Liver (tissue), 9 donors: ENCODE measurements around the gene PEX1. TPM values are rescaled to one million over a fixed set of nuclear protein-coding genes. Genes with fewer than 3 reads are reported as not detected.
A peak's percentile ranks its signal among the peaks of the same experiment; 100 is the strongest.
"Not testable (repeated sequence)": the region's sequence is repeated elsewhere in the genome, so short reads cannot be mapped to it uniquely, and the experiment has no call there.

Experiments
- DNase-seq: peaks from one replicate; pipeline ENCODE4 v3.0.0-alpha.2; 2017; ENCODE audit warnings: low spot score
- H3K27ac ChIP-seq, 2 donors: one replicate each; pipeline ENCODE4 v1.7.0; 2013; ENCODE audit warnings: inconsistent platforms in 2 of 2, low read length in 2 of 2, control low read depth in 1 of 2, low read depth in 1 of 2, mild to moderate bottlenecking in 1 of 2
- H3K27me3 ChIP-seq, 4 donors: one replicate each; pipeline versions ENCODE4 v1.6.1 to v1.7.0; 2013; ENCODE audit warnings: low read length in 3 of 4, inconsistent platforms in 1 of 4, mild to moderate bottlenecking in 1 of 4, moderate library complexity in 1 of 4; ENCODE audit not compliant: control insufficient read depth in 4 of 4, insufficient read depth in 4 of 4
- H3K36me3 ChIP-seq, 4 donors: one replicate each; pipeline versions ENCODE4 v1.6.1 to v1.7.0; 2013; ENCODE audit warnings: low read length in 3 of 4, mild to moderate bottlenecking in 3 of 4, low read depth in 1 of 4, moderate library complexity in 1 of 4; ENCODE audit not compliant: control insufficient read depth in 4 of 4, insufficient read depth in 3 of 4
- H3K4me1 ChIP-seq, 4 donors: one replicate each; pipeline versions ENCODE4 v1.6.1 to v1.7.0; 2013; ENCODE audit warnings: low read length in 3 of 4, mild to moderate bottlenecking in 3 of 4, moderate library complexity in 1 of 4; ENCODE audit not compliant: control insufficient read depth in 4 of 4, insufficient read depth in 4 of 4
- H3K4me3 ChIP-seq, 3 donors: one replicate each; pipeline versions ENCODE4 v1.6.1 to v1.7.0; 2013; ENCODE audit warnings: low read length in 3 of 3, control low read depth in 1 of 3, low read depth in 1 of 3, mild to moderate bottlenecking in 1 of 3
- H3K9ac ChIP-seq, 2 donors: one replicate each; pipeline ENCODE4 v1.7.0; 2013; ENCODE audit warnings: low read length in 2 of 2, mild to moderate bottlenecking in 2 of 2, moderate library complexity in 2 of 2, control low read depth in 1 of 2, low read depth in 1 of 2
- H3K9me3 ChIP-seq, 4 donors: one replicate each; pipeline versions ENCODE4 v1.6.1 to v1.7.0; 2013; ENCODE audit warnings: low read length in 3 of 4; ENCODE audit not compliant: control insufficient read depth in 4 of 4
- EGR1 ChIP-seq, 2 donors: IDR thresholded peaks; 2 replicates each; pipeline ENCODE4 v1.6.1; 2016 to 2018; ENCODE audit warnings: antibody characterized with exemption in 2 of 2, low read depth in 2 of 2
- FOXA1 ChIP-seq: IDR thresholded peaks from 2 replicates; pipeline ENCODE4 v1.6.1; 2016; ENCODE audit warnings: antibody characterized with exemption
- FOXA2 ChIP-seq: IDR thresholded peaks from 2 replicates; pipeline ENCODE4 v1.6.1; 2016; ENCODE audit warnings: antibody characterized with exemption
- GABPA ChIP-seq, 2 donors: IDR thresholded peaks in 1 of 2; conservative IDR thresholded peaks in 1 of 2; 2 replicates each; pipeline ENCODE4 v1.6.1; 2016; ENCODE audit warnings: antibody characterized with exemption in 2 of 2, mild to moderate bottlenecking in 1 of 2, moderate library complexity in 1 of 2
- HNF4A ChIP-seq, 2 donors: conservative IDR thresholded peaks; 2 replicates each; pipeline ENCODE4 v1.6.1; 2016; ENCODE audit warnings: antibody characterized with exemption in 2 of 2, mild to moderate bottlenecking in 2 of 2
- HNF4G ChIP-seq: IDR thresholded peaks from 2 replicates; pipeline ENCODE4 v1.6.1; 2016; ENCODE audit warnings: antibody characterized with exemption
- JUND ChIP-seq, 2 donors: IDR thresholded peaks; 2 replicates each; pipeline ENCODE4 v1.6.1; 2016; ENCODE audit warnings: antibody characterized with exemption in 2 of 2
- NR2F2 ChIP-seq: IDR thresholded peaks from 2 replicates; pipeline ENCODE4 v1.6.1; 2016; ENCODE audit warnings: antibody characterized with exemption
- RAD21 ChIP-seq, 2 donors: IDR thresholded peaks; 2 replicates each; pipeline ENCODE4 v1.6.1; 2016; ENCODE audit warnings: antibody characterized with exemption in 2 of 2, mild to moderate bottlenecking in 2 of 2
- RXRA ChIP-seq, 2 donors: IDR thresholded peaks; 2 replicates each; pipeline ENCODE4 v1.6.1; 2017 to 2018; ENCODE audit warnings: antibody characterized with exemption in 2 of 2, mild to moderate bottlenecking in 1 of 2
- SP1 ChIP-seq: IDR thresholded peaks from 2 replicates; pipeline ENCODE4 v1.6.1; 2018; ENCODE audit warnings: antibody characterized with exemption, mild to moderate bottlenecking
- TAF1 ChIP-seq: conservative IDR thresholded peaks from 2 replicates; pipeline ENCODE4 v1.6.1; 2016; ENCODE audit warnings: antibody characterized with exemption, mild to moderate bottlenecking
- YY1 ChIP-seq: IDR thresholded peaks from 2 replicates; pipeline ENCODE4 v1.6.1; 2016; ENCODE audit warnings: antibody characterized with exemption, mild to moderate bottlenecking
- WGBS: extraction: QIAGEN DNeasy Blood & Tissue Kit; methylation state at CpG from one replicate; pipeline ENCODE4 v1.1.7; 2013; 5-methylcytosine and 5-hydroxymethylcytosine counted together
- polyA plus RNA-seq, 2 donors: library from polyadenylated mRNA; stranded (reverse) in 1 of 2; unstranded in 1 of 2; fragments of 200-250 nt in 1 of 2; fragments of >200 nt in 1 of 2; fragmentation: Nextera tagmentation in 1 of 2; extraction: Ambion mirVana in 1 of 2; gene quantifications; one replicate each; pipeline versions ENCODE4 v1.2.1 to v1.2.3, GENCODE V29; 2013 to 2015
- total RNA-seq, 2 donors: library from RNA; depleted of rRNA; stranded (reverse); fragments of >200 nt; gene quantifications; one replicate each; pipeline ENCODE4 v1.2.3, GENCODE V29; 2014
- TF ChIP-seq, protein P1 (sequence below): IDR thresholded peaks from 2 replicates; pipeline ENCODE4 v1.6.1; 2016; ENCODE audit warnings: antibody characterized with exemption
- TF ChIP-seq, protein P2 (sequence below): IDR thresholded peaks from 2 replicates; pipeline ENCODE4 v1.6.1; 2016; ENCODE audit warnings: antibody characterized with exemption, mild to moderate bottlenecking
- TF ChIP-seq, protein P3 (sequence below): IDR thresholded peaks from 2 replicates; pipeline ENCODE4 v1.6.1; 2016; ENCODE audit warnings: antibody characterized with exemption
- TF ChIP-seq, protein P4 (sequence below): IDR thresholded peaks from 2 replicates; pipeline ENCODE4 v1.6.1; 2016; ENCODE audit warnings: antibody characterized with exemption
- TF ChIP-seq, protein P5 (sequence below): fragments of 150-350 bp; IDR thresholded peaks from 2 replicates; pipeline ENCODE4 v1.5.1; 2017; ENCODE audit warnings: improper control_type of control experiment, low read depth, low read length; ENCODE audit not compliant: missing input control
- donor health status: healthy.
- donor health status: healthy.
- donor health status: healthy.
- donor health status: healthy.
- donor health status: healthy.

Gene PEX1
- total and polyA plus RNA-seq, 4 donors: 7.2 to 18.2 (median 9.0) TPM

DNA sequence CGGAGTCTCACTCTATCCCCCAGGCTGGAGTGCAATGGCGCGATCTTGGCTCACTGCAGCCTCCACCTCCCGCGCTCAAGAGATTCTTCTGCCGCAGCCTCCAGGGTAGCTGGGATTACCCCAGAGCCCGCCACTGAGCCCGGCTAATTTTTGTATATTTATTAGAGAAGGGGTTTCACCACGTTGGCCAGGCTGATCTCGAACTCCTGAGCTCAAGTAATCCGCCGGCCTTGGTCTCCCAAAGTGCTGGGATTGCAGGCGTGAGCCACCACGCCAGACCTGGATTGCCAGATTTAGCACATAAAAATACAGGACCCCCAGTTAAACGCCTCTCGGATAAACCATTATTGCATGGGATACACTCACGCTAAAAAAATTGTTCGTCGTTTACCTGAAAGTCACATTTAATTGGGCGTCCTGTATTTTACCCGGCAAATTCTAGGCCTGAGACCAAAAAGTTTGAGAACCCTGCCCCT lies 81.4 kb downstream of the PEX1 start:
- Histone ChIP-seq H3K4me1 (peaks cover 0 to 9% (median 7%) of the 10 kb centered on the region in 4 donors), H3K27ac (peak overlapping the region in 1 of 2 donors; percentile 95), H3K9ac (peak overlapping the region in 1 of 2 donors; percentile 60), H3K36me3 (peaks cover 0 to 16% (median 10%) of the 10 kb centered on the region in 4 donors), H3K27me3 (no peaks in the 10 kb centered on the region), H3K9me3 (no peaks in the 10 kb centered on the region), H3K4me3 (peak overlapping the region in 1 of 3 donors; percentile 96)
- DNase-seq: no peak
- WGBS: 53% methylated on average over 21 of the region's 21 CpGs
- peak in 1 of 2 donors; percentile 15 for TF ChIP-seq HNF4A (conservative IDR thresholded peaks at IDR 0.05)
- TF ChIP-seq, protein P1, sequence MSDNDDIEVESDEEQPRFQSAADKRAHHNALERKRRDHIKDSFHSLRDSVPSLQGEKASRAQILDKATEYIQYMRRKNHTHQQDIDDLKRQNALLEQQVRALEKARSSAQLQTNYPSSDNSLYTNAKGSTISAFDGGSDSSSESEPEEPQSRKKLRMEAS: no peak
- TF ChIP-seq GABPA (IDR thresholded peaks at IDR 0.05 in 1 of 2, conservative IDR thresholded peaks at IDR 0.05 in 1 of 2): no peak
- no peak for TF ChIP-seq HNF4G
- TF ChIP-seq, protein P2, sequence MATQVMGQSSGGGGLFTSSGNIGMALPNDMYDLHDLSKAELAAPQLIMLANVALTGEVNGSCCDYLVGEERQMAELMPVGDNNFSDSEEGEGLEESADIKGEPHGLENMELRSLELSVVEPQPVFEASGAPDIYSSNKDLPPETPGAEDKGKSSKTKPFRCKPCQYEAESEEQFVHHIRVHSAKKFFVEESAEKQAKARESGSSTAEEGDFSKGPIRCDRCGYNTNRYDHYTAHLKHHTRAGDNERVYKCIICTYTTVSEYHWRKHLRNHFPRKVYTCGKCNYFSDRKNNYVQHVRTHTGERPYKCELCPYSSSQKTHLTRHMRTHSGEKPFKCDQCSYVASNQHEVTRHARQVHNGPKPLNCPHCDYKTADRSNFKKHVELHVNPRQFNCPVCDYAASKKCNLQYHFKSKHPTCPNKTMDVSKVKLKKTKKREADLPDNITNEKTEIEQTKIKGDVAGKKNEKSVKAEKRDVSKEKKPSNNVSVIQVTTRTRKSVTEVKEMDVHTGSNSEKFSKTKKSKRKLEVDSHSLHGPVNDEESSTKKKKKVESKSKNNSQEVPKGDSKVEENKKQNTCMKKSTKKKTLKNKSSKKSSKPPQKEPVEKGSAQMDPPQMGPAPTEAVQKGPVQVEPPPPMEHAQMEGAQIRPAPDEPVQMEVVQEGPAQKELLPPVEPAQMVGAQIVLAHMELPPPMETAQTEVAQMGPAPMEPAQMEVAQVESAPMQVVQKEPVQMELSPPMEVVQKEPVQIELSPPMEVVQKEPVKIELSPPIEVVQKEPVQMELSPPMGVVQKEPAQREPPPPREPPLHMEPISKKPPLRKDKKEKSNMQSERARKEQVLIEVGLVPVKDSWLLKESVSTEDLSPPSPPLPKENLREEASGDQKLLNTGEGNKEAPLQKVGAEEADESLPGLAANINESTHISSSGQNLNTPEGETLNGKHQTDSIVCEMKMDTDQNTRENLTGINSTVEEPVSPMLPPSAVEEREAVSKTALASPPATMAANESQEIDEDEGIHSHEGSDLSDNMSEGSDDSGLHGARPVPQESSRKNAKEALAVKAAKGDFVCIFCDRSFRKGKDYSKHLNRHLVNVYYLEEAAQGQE: no peak
- TF ChIP-seq, protein P3, sequence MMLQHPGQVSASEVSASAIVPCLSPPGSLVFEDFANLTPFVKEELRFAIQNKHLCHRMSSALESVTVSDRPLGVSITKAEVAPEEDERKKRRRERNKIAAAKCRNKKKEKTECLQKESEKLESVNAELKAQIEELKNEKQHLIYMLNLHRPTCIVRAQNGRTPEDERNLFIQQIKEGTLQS: no peak
- no peak for TF ChIP-seq RXRA (IDR thresholded peaks at IDR 0.05)
- TF ChIP-seq JUND (IDR thresholded peaks at IDR 0.05): no peak
- no peak for TF ChIP-seq EGR1 (IDR thresholded peaks at IDR 0.05; ENCODE audit: low read depth in 2 of 2)
- no peak for TF ChIP-seq YY1
- TF ChIP-seq, protein P4, sequence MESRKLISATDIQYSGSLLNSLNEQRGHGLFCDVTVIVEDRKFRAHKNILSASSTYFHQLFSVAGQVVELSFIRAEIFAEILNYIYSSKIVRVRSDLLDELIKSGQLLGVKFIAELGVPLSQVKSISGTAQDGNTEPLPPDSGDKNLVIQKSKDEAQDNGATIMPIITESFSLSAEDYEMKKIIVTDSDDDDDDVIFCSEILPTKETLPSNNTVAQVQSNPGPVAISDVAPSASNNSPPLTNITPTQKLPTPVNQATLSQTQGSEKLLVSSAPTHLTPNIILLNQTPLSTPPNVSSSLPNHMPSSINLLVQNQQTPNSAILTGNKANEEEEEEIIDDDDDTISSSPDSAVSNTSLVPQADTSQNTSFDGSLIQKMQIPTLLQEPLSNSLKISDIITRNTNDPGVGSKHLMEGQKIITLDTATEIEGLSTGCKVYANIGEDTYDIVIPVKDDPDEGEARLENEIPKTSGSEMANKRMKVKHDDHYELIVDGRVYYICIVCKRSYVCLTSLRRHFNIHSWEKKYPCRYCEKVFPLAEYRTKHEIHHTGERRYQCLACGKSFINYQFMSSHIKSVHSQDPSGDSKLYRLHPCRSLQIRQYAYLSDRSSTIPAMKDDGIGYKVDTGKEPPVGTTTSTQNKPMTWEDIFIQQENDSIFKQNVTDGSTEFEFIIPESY: no peak
- TF ChIP-seq NR2F2: no peak
- peak; percentile 45 for TF ChIP-seq SP1
- TF ChIP-seq FOXA2: no peak
- TF ChIP-seq FOXA1: no peak
- TF ChIP-seq RAD21 (IDR thresholded peaks at IDR 0.05): peak; percentile 95 to 96
- no peak for TF ChIP-seq TAF1
- TF ChIP-seq, protein P5, sequence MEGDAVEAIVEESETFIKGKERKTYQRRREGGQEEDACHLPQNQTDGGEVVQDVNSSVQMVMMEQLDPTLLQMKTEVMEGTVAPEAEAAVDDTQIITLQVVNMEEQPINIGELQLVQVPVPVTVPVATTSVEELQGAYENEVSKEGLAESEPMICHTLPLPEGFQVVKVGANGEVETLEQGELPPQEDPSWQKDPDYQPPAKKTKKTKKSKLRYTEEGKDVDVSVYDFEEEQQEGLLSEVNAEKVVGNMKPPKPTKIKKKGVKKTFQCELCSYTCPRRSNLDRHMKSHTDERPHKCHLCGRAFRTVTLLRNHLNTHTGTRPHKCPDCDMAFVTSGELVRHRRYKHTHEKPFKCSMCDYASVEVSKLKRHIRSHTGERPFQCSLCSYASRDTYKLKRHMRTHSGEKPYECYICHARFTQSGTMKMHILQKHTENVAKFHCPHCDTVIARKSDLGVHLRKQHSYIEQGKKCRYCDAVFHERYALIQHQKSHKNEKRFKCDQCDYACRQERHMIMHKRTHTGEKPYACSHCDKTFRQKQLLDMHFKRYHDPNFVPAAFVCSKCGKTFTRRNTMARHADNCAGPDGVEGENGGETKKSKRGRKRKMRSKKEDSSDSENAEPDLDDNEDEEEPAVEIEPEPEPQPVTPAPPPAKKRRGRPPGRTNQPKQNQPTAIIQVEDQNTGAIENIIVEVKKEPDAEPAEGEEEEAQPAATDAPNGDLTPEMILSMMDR: no peak

DNA sequence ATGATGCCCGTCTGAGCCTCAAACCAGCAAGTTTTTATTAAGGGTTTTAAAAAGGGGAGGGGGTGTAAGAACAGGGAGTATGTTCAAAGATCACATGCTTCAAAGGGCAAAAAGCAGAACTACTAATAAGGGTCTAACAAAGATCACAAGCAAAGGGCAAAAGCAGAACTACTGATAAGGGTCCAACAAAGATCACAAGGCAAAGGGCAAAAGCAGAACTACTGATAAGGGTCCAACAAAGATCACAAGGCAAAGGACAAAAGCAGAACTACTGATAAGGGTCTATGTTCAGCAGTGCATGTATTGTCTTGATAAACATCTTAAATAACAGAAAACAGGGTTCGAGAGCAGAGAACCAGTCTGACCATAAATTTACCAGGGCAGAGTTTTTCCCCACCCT lies 85.6 kb downstream of the PEX1 start:
- H3K9me3 ChIP-seq, H3K36me3 ChIP-seq, H3K9ac ChIP-seq, H3K27me3 ChIP-seq, DNase-seq, H3K4me3 ChIP-seq, H3K27ac ChIP-seq, H3K4me1 ChIP-seq: not testable (repeated sequence)
- WGBS: 96% methylated on average over 2 of the region's 2 CpGs
